Ascending aorta (tissue), 2 donors: ENCODE results near the gene HOXC10. TPM values are rescaled to one million over a fixed set of nuclear protein-coding genes. Genes with fewer than 3 reads are reported as not detected.

Experiments used
- DNase-seq, 2 donors: peaks; one replicate each; pipeline ENCODE4 v3.0.0-alpha.2; 2019; ENCODE audit warnings: low spot score in 2 of 2
- H3K27ac ChIP-seq, 2 donors: fragments of 200-600 bp; sonication (generic); one replicate each; pipeline ENCODE4 v1.5.1; 2016 to 2017; ENCODE audit warnings: mild to moderate bottlenecking in 1 of 2
- H3K27me3 ChIP-seq: fragments of 200-600 bp; sonication (generic); one replicate; pipeline ENCODE4 v1.5.1; 2017
- H3K36me3 ChIP-seq, 2 donors: fragments of 200-600 bp; sonication (generic); one replicate each; pipeline ENCODE4 v1.5.1; 2016
- H3K4me1 ChIP-seq, 2 donors: fragments of 200-600 bp; sonication (generic); one replicate each; pipeline ENCODE4 v1.5.1; 2016 to 2017; ENCODE audit warnings: mild to moderate bottlenecking in 1 of 2
- H3K4me3 ChIP-seq, 2 donors: fragments of 200-600 bp; sonication (generic); one replicate each; pipeline ENCODE4 v1.5.1; 2016 to 2017; ENCODE audit warnings: mild to moderate bottlenecking in 1 of 2
- H3K9me3 ChIP-seq, 2 donors: fragments of 200-600 bp; sonication (generic); one replicate each; pipeline ENCODE4 v1.5.1; 2016
- intact Hi-C: fragments of 100-400 bp; cut with DNase I; formaldehyde crosslinking; loops from one replicate; pipeline ENCODE4 v1.15.1; 2023
- total RNA-seq: library from RNA; depleted of rRNA; stranded (reverse); fragments of >200 nt; gene quantifications from one replicate; pipeline ENCODE4 v1.1.0, GENCODE V29; 2016
- TF ChIP-seq, protein P1 (sequence below), 3 experiments: fragments of 200-600 bp in 2 of 3; fragments of 450-650 bp in 1 of 3; sonication (generic) in 2 of 3; IDR thresholded peaks; one replicate each; pipeline ENCODE4 v1.5.1; 2016 to 2019; ENCODE audit warnings: antibody characterized with exemption in 3 of 3, mild to moderate bottlenecking in 1 of 3, moderate library complexity in 1 of 3

HOXC10 gene
- total RNA-seq, 1 donor from 2014 or later, result not detected

DNA sequence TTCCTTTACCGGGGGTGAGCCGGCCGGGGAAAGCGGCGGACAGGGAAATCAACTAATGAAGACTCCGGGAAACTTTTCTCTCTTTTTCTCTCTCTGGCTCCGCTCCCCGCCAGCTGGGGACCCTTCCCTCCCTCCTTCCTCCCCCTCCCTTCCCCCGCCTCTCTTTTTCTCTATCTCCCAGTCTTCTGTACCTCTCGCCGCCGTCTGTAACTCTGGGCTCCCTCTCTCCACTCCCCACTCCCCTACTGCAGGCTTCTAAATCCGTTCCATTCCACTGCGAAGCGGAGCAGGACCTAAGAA is 18.9 kb upstream of the HOXC10 start:
- peaks cover 20% of the 10 kb centered on the region for H3K27me3 ChIP-seq
- TF ChIP-seq, protein P1, sequence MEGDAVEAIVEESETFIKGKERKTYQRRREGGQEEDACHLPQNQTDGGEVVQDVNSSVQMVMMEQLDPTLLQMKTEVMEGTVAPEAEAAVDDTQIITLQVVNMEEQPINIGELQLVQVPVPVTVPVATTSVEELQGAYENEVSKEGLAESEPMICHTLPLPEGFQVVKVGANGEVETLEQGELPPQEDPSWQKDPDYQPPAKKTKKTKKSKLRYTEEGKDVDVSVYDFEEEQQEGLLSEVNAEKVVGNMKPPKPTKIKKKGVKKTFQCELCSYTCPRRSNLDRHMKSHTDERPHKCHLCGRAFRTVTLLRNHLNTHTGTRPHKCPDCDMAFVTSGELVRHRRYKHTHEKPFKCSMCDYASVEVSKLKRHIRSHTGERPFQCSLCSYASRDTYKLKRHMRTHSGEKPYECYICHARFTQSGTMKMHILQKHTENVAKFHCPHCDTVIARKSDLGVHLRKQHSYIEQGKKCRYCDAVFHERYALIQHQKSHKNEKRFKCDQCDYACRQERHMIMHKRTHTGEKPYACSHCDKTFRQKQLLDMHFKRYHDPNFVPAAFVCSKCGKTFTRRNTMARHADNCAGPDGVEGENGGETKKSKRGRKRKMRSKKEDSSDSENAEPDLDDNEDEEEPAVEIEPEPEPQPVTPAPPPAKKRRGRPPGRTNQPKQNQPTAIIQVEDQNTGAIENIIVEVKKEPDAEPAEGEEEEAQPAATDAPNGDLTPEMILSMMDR (IDR thresholded peaks at IDR 0.05), result no peak
- no peak overlapping the region for H3K4me3 ChIP-seq
- no peak overlapping the region for H3K27ac ChIP-seq
- H3K9me3 ChIP-seq, result no peaks in the 10 kb centered on the region
- DNase-seq, result no peak
- peaks cover 0 to 2% of the 10 kb centered on the region in 2 donors for H3K4me1 ChIP-seq
- H3K36me3 ChIP-seq, result no peaks in the 10 kb centered on the region
- intact Hi-C loops, result no loop called here

- DNase-seq, result no peak
- intact Hi-C loops, result no loop called here
- no peak overlapping the region for H3K27ac ChIP-seq
These were observed 18.4 kb upstream of the HOXC10 start for GRCh38 chr12:53966385-53967133.

DNA sequence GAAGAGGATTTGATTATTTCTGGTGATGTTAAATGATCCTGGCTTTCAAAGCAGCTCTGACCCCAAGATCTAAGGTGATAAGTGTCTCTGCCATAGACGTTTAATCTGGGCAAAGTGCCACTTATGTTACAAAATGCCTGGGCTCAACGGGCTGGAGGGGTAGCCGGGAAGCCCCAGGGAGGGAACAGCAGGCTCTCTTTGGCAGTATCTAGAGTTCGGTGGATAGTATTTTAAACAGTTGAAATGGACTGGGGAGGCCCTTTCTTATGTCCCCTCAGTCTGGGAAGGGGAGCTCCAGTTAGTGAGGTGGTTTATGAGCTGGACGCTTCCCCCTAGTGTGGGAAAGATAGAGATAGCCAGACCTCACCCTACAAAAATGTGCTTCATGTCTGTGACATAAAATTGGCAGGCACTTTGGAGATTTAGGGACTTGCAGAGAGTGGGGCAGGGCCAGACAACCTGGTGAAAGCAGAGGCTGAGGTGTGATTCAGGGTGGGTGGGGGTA is 17.5 kb upstream of the HOXC10 start:
- no peaks in the 10 kb centered on the region for H3K9me3 ChIP-seq
- no peak for DNase-seq
- no peaks in the 10 kb centered on the region for H3K36me3 ChIP-seq
- H3K27ac ChIP-seq, result no peak overlapping the region
- intact Hi-C loops, result no loop called here
- H3K27me3 ChIP-seq, result peaks cover 16% of the 10 kb centered on the region
- peaks cover 0 to 2% of the 10 kb centered on the region in 2 donors for H3K4me1 ChIP-seq
- TF ChIP-seq, protein P1 (IDR thresholded peaks at IDR 0.05), result no peak
- H3K4me3 ChIP-seq, result no peak overlapping the region

More at GRCh38 chr12:53966385-53967133, 18.4 kb upstream of the HOXC10 start:
- no peaks in the 10 kb centered on the region for H3K36me3 ChIP-seq
- no peaks in the 10 kb centered on the region for H3K9me3 ChIP-seq
- peaks cover 0 to 2% of the 10 kb centered on the region in 2 donors for H3K4me1 ChIP-seq
- H3K27me3 ChIP-seq, result peaks cover 16% of the 10 kb centered on the region
- no peak overlapping the region for H3K4me3 ChIP-seq
- TF ChIP-seq, protein P1 (IDR thresholded peaks at IDR 0.05), result no peak

DNA sequence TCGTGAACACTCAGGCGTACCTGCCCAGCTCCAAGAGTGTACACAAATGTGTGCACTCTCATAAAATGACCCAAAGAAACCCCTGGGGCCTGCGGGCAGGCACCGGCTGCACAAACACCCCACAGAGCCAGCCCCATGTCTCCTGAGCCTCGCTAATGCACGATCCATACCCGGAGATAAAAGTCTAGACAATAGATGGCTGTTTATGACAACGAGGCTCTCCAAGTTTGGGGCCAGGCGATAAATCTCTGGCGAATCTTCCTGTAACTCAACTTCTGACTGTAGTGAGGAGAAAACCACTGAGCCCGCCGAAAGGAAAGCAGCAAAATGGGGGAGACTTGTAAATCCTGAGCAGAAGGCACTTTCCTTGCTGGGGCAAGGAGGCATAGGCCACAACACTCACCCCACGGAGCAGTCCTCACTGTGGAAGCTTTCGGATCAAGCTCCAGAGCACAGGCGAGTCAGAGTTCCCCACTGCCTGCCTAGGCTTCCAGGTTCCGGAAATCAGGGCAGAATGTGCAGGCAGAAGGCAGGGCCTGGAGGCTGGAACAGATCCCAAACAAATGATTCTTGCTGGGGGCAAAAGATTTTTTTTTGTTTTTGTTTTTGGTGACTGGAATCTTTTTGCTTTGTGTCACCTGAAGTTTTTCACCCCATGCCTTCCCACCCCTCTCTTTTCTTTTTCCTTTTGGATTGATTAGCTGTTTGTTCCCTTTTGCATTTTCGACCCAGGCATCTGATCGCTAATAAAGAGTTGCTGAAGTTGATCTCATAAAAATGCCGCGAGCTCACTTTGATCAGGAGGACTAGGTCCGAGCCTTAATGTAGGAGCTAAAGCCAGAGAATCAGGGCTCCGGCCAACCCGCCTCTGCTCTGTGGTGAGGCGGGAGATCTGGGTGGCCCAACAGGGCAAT is 16.5 kb upstream of the HOXC10 start:
- TF ChIP-seq, protein P1 (IDR thresholded peaks at IDR 0.05), result no peak
- Histone ChIP-seq H3K4me3 (no peak overlapping the region), H3K36me3 (no peaks in the 10 kb centered on the region), H3K27ac (no peak overlapping the region), H3K9me3 (no peaks in the 10 kb centered on the region), H3K27me3 (peaks cover 20% of the 10 kb centered on the region), H3K4me1 (peaks cover 0 to 6% of the 10 kb centered on the region in 2 donors)
- intact Hi-C loops, result no loop called here
- no peak for DNase-seq

DNA sequence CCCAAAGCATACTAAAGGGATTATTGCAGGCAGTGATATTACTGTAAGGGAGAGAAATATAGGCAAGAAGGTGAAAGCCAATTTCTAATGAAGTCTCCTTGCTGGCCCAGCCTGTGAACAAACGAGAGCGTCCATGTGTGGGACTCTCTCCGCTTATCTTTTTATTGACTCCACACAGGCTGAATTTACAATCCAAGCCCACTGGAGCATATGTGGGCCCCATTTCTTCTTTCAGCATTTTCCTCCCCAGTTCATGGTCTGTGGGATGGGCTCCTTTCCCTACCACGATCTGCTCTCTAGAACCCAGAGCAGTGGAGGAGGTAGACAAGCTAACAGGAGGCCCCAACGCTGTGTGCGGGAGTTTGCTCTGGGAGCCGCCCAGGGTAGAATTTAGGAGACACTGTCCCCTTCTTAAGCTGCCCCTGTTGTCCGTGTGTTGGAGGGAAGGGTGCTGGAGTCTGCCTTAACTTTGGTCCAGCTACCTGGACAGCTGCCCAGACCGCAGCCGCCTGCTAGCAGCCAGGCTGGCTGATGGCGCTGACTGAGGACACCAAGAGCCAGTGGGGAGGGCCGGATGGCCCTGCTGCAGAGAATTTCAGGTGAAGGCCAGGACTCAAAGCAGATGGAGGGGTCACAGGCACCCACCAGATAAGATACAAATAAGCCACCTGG is 15.2 kb upstream of the HOXC10 start:
- Histone ChIP-seq H3K27me3 (peaks cover 26% of the 10 kb centered on the region), H3K36me3 (no peaks in the 10 kb centered on the region), H3K27ac (no peak overlapping the region), H3K9me3 (no peaks in the 10 kb centered on the region), H3K4me1 (peaks cover 3 to 16% of the 10 kb centered on the region in 2 donors), H3K4me3 (no peak overlapping the region)
- TF ChIP-seq, protein P1 (IDR thresholded peaks at IDR 0.05), result no peak
- intact Hi-C loops, result no loop called here
- no peak for DNase-seq
